HCT116 (cell line): ENCODE data around the gene TLE6. TPM values are rescaled to one million over a fixed set of nuclear protein-coding genes. Genes with fewer than 3 reads are reported as not detected.

Experiments
- ATAC-seq: fragments of 200-7000 bp; cut with Tn5 transposase; 2 replicates; pipeline ENCODE4 v1.9.1; 2020; ENCODE audit warnings: mild to moderate bottlenecking, moderate library complexity
- BruUV-seq: library from RNA; stranded (reverse); fragments of 400-500 nt; replicated peaks from 2 replicates; lab custom pipeline; 2021; lab: Mats Ljungman, UMichigan
- CTCF ChIA-PET: fragments of 300-600 bp; sonication (Branson Sonifier 250); formaldehyde crosslinking; loops from one replicate; lab custom pipeline; 2021; ENCODE audit warnings: antibody characterized with exemption; lab: Charles Lee
- POLR2A ChIA-PET: fragments of 300-600, 350-600 bp; sonication (Branson Sonifier 250); formaldehyde crosslinking; loops from one replicate; lab custom pipeline; 2021; ENCODE audit warnings: antibody characterized with exemption; lab: Charles Lee
- RAD21 ChIA-PET, 2 experiments: fragments of 300-600 bp; sonication (Branson Sonifier 250); formaldehyde crosslinking; loops; one replicate each; lab custom pipeline; 2023; ENCODE audit warnings: low total read pairs in 2 of 2; ENCODE audit not compliant: uncharacterized antibody in 2 of 2, unreplicated experiment in 2 of 2, low non-redundant PET in 1 of 2; lab: Charles Lee
- DNase-seq: peaks from one replicate; pipeline ENCODE4 v3.0.0-alpha.2; 2010; ENCODE audit warnings: low read depth, low spot score
- H2AFZ ChIP-seq: fragments of 200-600 bp; shearing (Covaris generic), sonication (generic); 2 replicates; pipeline ENCODE4 v1.6.1; 2017; ENCODE audit warnings: low read depth, mixed run types, mixed read lengths, antibody characterized with exemption, low read length; ENCODE audit not compliant: poor library complexity, severe bottlenecking
- H3K27ac ChIP-seq: 2 replicates; pipeline ENCODE4 v1.5.1; 2012; ENCODE audit warnings: low read depth, low read length
- H3K27me3 ChIP-seq: fragments of 200-600 bp; sonication (generic); 2 replicates; pipeline ENCODE4 v1.6.1; 2016; ENCODE audit warnings: mixed run types, low read length, mixed read lengths; ENCODE audit not compliant: insufficient read depth
- H3K36me3 ChIP-seq, 2 experiments: fragments of 200-500 bp in 1 of 2; fragments of 200-600 bp in 1 of 2; sonication (Bioruptor generic) in 1 of 2; sonication (generic) in 1 of 2; 2 replicates each; pipeline versions ENCODE4 v1.5.1 to v1.6.1; 2014 to 2016; ENCODE audit warnings: low read length in 2 of 2, inconsistent platforms in 1 of 2, mixed read lengths in 1 of 2, mixed run types in 1 of 2; ENCODE audit not compliant: insufficient read depth in 2 of 2, control insufficient read depth in 1 of 2
- H3K4me1 ChIP-seq, 2 experiments: fragments of 200-600 bp in 1 of 2; sonication (generic) in 1 of 2; 2 replicates each; pipeline versions ENCODE4 v1.5.1 to v1.6.1; 2012 to 2017; ENCODE audit warnings: low read length in 2 of 2, inconsistent platforms in 1 of 2, mild to moderate bottlenecking in 1 of 2, mixed read lengths in 1 of 2, mixed run types in 1 of 2, moderate library complexity in 1 of 2; ENCODE audit not compliant: insufficient read depth in 2 of 2, control insufficient read depth in 1 of 2
- H3K4me2 ChIP-seq: fragments of 200-600 bp; sonication (generic); 2 replicates; pipeline ENCODE4 v1.6.1; 2017; ENCODE audit warnings: mixed run types, low read length, mixed read lengths
- H3K4me3 ChIP-seq, 2 experiments: fragments of 200-600 bp in 1 of 2; sonication (generic) in 1 of 2; replicated peaks in 1 of 2; 2 replicates each; pipeline ENCODE4 v1.5.1; 2011 to 2016; ENCODE audit warnings: low read length in 2 of 2, control low read depth in 1 of 2, low read depth in 1 of 2, mild to moderate bottlenecking in 1 of 2, mixed read lengths in 1 of 2, mixed run types in 1 of 2
- H3K79me2 ChIP-seq: fragments of 200-600 bp; sonication (generic); 2 replicates; pipeline ENCODE4 v1.6.1; 2017; ENCODE audit warnings: mild to moderate bottlenecking, mixed run types, low read length, moderate library complexity, mixed read lengths; ENCODE audit not compliant: insufficient read depth
- H3K9ac ChIP-seq: fragments of 200-600 bp; sonication (generic); 2 replicates; pipeline ENCODE4 v1.6.1; 2016; ENCODE audit warnings: low read length, mixed read lengths
- H3K9me2 ChIP-seq: fragments of 200-600 bp; sonication (generic), shearing (Covaris generic); 2 replicates; pipeline ENCODE4 v1.6.1; 2017; ENCODE audit warnings: mixed run types, mild to moderate bottlenecking, moderate library complexity; ENCODE audit not compliant: insufficient read depth
- H3K9me3 ChIP-seq, 2 experiments: fragments of 200-500 bp in 1 of 2; fragments of 200-600 bp in 1 of 2; sonication (Bioruptor generic) in 1 of 2; sonication (generic) in 1 of 2; 2 replicates each; pipeline ENCODE4 v1.6.1; 2014 to 2017; ENCODE audit warnings: low read length in 2 of 2, mixed read lengths in 2 of 2, inconsistent platforms in 1 of 2, low read depth in 1 of 2, mild to moderate bottlenecking in 1 of 2, mixed run types in 1 of 2, moderate library complexity in 1 of 2; ENCODE audit not compliant: control insufficient read depth in 1 of 2, insufficient read depth in 1 of 2
- H4K20me1 ChIP-seq: fragments of 200-600 bp; sonication (generic), shearing (Covaris generic); 2 replicates; pipeline ENCODE4 v1.6.1; 2017; ENCODE audit warnings: mixed run types, mild to moderate bottlenecking, moderate library complexity; ENCODE audit not compliant: insufficient read depth
- CBX3 ChIP-seq: IDR thresholded peaks from 2 replicates; pipeline ENCODE4 v1.6.1; 2012; ENCODE audit warnings: low read depth
- EGR1 ChIP-seq: IDR thresholded peaks from 2 replicates; pipeline ENCODE4 v1.6.1; 2012; ENCODE audit warnings: low read depth
- ELF1 ChIP-seq: IDR thresholded peaks from 2 replicates; pipeline ENCODE4 v1.6.1; 2012; ENCODE audit warnings: low read depth, borderline replicate concordance
- RAD21 ChIP-seq: IDR thresholded peaks from 2 replicates; pipeline ENCODE4 v1.6.1; 2012; ENCODE audit warnings: low read depth, mild to moderate bottlenecking
- SIN3A ChIP-seq: IDR thresholded peaks from 2 replicates; pipeline ENCODE4 v1.6.1; 2012; ENCODE audit warnings: low read depth
- SP1 ChIP-seq: IDR thresholded peaks from 2 replicates; pipeline ENCODE4 v1.6.1; 2012; ENCODE audit warnings: low read depth
- SRF ChIP-seq: IDR thresholded peaks from 2 replicates; pipeline ENCODE4 v1.6.1; 2012; ENCODE audit warnings: low read depth
- TCF7L2 ChIP-seq: IDR thresholded peaks from 2 replicates; pipeline ENCODE4 v1.7.0; 2011; ENCODE audit warnings: borderline replicate concordance, inconsistent platforms; ENCODE audit not compliant: insufficient read depth, insufficient read length; ENCODE audit errors: extremely low read depth
- YY1 ChIP-seq: IDR thresholded peaks from 2 replicates; pipeline ENCODE4 v1.6.1; 2011; ENCODE audit warnings: low read length, low read depth, moderate library complexity, mild to moderate bottlenecking; ENCODE audit not compliant: insufficient replicate concordance; ENCODE audit errors: extremely low read depth
- ZFX ChIP-seq: fragments of 450-650 bp; IDR thresholded peaks from 2 replicates; pipeline ENCODE4 v1.6.1; 2017
- ZNF274 ChIP-seq: fragments of 200-500 bp; sonication (Bioruptor generic); IDR thresholded peaks from 2 replicates; pipeline ENCODE4 v1.6.1; 2014; ENCODE audit warnings: mild to moderate bottlenecking, low read depth, low read length, inconsistent platforms
- intact Hi-C: fragments of 100-400 bp; cut with micrococcal nuclease; formaldehyde crosslinking; loops from 2 replicates; pipeline ENCODE4 v1.10.0; 2022
- total RNA-seq: library from RNA; stranded (reverse); gene quantifications from one replicate; pipeline ENCODE4 v1.2.1, GENCODE V29; 2021; ENCODE audit not compliant: unreplicated experiment
- TF ChIP-seq, protein P1 (sequence below): IDR thresholded peaks from 2 replicates; pipeline ENCODE4 v1.6.1; 2012; ENCODE audit warnings: low read depth
- TF ChIP-seq, protein P2 (sequence below): IDR thresholded peaks from 2 replicates; pipeline ENCODE4 v1.6.1; 2011; ENCODE audit warnings: mild to moderate bottlenecking, low read length, moderate library complexity; ENCODE audit not compliant: insufficient replicate concordance; ENCODE audit errors: extremely low read depth
- TF ChIP-seq, protein P3 (sequence below): IDR thresholded peaks from 2 replicates; pipeline ENCODE4 v1.6.1; 2012
- TF ChIP-seq, protein P4 (sequence below): IDR thresholded peaks from 2 replicates; pipeline ENCODE4 v1.6.1; 2012

TLE6 gene
- total RNA-seq, 1 experiment from 2014 or later: 10.9 TPM

DNA sequence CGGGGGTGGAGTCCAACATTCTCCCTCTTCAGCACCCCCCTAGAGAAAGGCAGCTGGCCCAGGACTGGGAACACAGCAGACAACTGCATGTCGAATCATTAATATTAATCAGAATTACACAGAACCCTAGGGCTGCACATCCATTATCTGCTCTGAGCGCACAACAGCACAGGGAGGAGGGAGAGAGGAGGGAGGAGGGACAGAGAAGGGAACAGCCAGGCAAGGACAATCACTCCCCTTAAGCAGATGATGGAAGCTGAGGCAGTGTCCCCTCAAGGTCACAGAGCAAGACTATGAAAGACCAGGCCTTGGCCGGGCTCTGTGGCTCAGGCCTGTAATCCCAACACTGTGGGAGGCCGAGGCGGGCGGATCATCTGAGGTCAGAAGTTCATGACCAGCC lies 25.7 kb downstream of the TLE6 start:
- no peaks in the 10 kb centered on the region for H3K9me3 ChIP-seq
- POLR2A ChIA-PET: no interaction called here
- TF ChIP-seq SRF (no peak), RAD21 (no peak), ELF1 (no peak), YY1 (no peak), SP1 (no peak), SIN3A (no peak), ZFX (no peak), TCF7L2 (no peak), EGR1 (no peak), ZNF274 (no peak), CBX3 (no peak)
- TF ChIP-seq, protein P1, sequence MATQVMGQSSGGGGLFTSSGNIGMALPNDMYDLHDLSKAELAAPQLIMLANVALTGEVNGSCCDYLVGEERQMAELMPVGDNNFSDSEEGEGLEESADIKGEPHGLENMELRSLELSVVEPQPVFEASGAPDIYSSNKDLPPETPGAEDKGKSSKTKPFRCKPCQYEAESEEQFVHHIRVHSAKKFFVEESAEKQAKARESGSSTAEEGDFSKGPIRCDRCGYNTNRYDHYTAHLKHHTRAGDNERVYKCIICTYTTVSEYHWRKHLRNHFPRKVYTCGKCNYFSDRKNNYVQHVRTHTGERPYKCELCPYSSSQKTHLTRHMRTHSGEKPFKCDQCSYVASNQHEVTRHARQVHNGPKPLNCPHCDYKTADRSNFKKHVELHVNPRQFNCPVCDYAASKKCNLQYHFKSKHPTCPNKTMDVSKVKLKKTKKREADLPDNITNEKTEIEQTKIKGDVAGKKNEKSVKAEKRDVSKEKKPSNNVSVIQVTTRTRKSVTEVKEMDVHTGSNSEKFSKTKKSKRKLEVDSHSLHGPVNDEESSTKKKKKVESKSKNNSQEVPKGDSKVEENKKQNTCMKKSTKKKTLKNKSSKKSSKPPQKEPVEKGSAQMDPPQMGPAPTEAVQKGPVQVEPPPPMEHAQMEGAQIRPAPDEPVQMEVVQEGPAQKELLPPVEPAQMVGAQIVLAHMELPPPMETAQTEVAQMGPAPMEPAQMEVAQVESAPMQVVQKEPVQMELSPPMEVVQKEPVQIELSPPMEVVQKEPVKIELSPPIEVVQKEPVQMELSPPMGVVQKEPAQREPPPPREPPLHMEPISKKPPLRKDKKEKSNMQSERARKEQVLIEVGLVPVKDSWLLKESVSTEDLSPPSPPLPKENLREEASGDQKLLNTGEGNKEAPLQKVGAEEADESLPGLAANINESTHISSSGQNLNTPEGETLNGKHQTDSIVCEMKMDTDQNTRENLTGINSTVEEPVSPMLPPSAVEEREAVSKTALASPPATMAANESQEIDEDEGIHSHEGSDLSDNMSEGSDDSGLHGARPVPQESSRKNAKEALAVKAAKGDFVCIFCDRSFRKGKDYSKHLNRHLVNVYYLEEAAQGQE: no peak
- TF ChIP-seq, protein P2, sequence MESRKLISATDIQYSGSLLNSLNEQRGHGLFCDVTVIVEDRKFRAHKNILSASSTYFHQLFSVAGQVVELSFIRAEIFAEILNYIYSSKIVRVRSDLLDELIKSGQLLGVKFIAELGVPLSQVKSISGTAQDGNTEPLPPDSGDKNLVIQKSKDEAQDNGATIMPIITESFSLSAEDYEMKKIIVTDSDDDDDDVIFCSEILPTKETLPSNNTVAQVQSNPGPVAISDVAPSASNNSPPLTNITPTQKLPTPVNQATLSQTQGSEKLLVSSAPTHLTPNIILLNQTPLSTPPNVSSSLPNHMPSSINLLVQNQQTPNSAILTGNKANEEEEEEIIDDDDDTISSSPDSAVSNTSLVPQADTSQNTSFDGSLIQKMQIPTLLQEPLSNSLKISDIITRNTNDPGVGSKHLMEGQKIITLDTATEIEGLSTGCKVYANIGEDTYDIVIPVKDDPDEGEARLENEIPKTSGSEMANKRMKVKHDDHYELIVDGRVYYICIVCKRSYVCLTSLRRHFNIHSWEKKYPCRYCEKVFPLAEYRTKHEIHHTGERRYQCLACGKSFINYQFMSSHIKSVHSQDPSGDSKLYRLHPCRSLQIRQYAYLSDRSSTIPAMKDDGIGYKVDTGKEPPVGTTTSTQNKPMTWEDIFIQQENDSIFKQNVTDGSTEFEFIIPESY: no peak
- TF ChIP-seq, protein P3, sequence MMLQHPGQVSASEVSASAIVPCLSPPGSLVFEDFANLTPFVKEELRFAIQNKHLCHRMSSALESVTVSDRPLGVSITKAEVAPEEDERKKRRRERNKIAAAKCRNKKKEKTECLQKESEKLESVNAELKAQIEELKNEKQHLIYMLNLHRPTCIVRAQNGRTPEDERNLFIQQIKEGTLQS: no peak
- TF ChIP-seq, protein P4, sequence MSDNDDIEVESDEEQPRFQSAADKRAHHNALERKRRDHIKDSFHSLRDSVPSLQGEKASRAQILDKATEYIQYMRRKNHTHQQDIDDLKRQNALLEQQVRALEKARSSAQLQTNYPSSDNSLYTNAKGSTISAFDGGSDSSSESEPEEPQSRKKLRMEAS: no peak

More for the DNA sequence above, 25.7 kb downstream of the TLE6 start:
- no peak overlapping the region for H2AFZ ChIP-seq
- H3K4me2 ChIP-seq: no peak overlapping the region
- ATAC-seq (no peak), DNase-seq (no peak)
- RAD21 ChIA-PET: no interaction called here
- no peaks in the 10 kb centered on the region for H3K79me2 ChIP-seq
- H3K9me2 ChIP-seq: no peaks in the 10 kb centered on the region
- H4K20me1 ChIP-seq: no peaks in the 10 kb centered on the region
- no peaks in the 10 kb centered on the region; a peak in 1 of 4 replicates for H3K36me3 ChIP-seq
- no peak overlapping the region for H3K4me3 ChIP-seq
- no peaks in the 10 kb centered on the region for H3K27me3 ChIP-seq
- CTCF ChIA-PET: no interaction called here
- H3K27ac ChIP-seq: no peak overlapping the region
- intact Hi-C loops: no loop called here
- BruUV-seq: no TSS peak
- peaks cover 0 to 3% of the 10 kb centered on the region in 2 experiments; a peak in 1 of 4 replicates for H3K4me1 ChIP-seq
- no peak overlapping the region for H3K9ac ChIP-seq
